ENCODE measurements around the gene FXN.
"Not testable (repeated sequence)": the region's sequence is repeated elsewhere in the genome, so short reads cannot be mapped to it uniquely, and the experiment has no call there.

FXN gene

DNA sequence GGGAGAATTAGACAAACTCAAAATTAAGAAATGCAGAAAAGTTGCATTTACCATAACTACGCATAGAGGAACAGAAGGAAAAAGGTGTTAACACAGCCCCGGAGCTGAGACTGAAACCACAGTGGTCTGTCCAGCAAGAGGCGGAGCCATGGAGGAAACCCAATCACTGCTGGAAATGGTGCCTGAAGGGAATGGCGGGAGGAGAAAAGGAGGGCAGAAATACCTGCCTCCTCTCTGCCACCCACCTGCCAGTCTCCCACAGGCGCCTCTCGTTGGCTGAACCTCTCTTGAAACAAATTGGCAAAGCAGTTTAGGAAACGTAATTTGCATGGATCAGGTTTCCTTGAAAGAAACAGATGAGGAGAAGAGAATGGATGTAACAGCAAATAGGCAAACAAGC lies 11.9 kb upstream of the FXN start:
- no peak for DNase-seq (ENCODE audit: low read depth in 4 of 4, low spot score in 1 of 4)

DNA sequence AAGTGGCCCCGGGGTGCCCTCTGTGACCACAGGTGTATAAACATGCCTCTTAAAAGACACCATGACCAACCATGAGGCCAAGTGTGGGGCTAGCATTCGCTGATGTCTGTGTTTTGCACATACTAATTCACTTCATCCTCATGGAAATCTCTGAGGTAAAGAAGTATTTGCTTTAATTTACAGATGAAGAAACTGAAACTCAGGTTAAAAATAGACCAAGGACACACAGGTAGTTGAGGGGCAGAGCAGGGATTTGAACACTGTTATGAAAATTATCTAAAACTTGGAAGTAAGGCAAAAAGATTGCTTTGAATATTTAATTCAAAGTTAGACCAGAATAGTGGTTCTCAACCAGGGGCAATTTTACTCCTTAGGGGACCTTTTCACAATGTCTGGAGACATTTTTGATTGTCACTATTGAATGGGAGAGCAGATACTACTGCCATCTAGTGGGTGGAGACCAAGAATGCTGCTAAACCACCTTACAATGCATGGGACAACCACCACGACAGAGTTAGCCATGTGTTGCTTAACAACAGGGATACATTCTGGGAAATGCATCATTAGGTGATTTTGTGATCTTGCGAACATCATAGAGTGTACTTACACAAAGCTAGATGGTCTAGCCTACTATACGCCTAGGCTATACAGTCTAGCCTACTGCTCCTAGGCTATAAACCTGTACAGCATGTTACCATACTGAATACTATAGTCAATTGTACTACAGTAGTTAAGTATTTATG lies 8.0 kb upstream of the FXN start:
- DNase-seq (ENCODE audit: low read depth in 4 of 4, low spot score in 1 of 4) = no peak

DNA sequence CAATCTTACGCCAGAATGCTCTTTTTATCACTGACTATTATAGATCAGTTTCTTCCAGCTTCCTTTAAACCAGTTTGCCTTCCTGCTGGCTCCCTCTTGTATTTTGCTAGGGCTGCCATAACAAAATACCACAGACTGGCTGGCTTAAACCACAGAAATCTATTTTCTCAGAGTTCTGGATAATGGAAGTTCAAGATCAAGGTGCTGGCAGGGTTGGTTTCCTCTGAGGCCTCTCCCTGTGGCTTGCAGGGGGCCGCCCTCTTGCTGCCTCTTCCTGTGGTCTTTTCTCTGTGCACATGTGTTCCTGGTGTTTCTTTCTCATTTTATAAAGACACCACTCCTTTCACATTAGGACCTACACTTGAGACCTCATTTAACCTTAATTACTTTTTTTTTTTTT lies 6.8 kb upstream of the FXN start:
- DNase-seq (ENCODE audit: low read depth in 4 of 4, low spot score in 1 of 4) = no peak

DNA sequence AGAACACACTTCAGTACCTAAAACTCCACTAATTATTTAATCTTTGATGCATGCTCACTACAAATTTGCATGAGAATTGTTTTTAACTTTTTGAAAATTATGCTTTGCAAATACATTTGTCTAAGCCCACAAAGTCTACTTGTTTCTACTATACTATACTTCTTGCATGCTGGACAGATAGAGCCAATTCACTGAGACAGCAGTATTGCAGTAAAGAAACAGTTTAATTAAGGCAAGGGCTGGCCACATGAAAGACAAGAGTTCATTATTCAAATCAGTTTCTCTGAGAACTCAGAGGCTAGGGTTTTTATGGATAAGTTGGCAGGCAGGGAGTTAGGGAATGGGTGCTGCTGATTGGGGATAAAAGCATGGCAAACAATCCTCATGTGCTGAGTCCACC lies 6.0 kb upstream of the FXN start:
- DNase-seq (ENCODE audit: low read depth in 4 of 4, low spot score in 1 of 4) = no peak

DNA sequence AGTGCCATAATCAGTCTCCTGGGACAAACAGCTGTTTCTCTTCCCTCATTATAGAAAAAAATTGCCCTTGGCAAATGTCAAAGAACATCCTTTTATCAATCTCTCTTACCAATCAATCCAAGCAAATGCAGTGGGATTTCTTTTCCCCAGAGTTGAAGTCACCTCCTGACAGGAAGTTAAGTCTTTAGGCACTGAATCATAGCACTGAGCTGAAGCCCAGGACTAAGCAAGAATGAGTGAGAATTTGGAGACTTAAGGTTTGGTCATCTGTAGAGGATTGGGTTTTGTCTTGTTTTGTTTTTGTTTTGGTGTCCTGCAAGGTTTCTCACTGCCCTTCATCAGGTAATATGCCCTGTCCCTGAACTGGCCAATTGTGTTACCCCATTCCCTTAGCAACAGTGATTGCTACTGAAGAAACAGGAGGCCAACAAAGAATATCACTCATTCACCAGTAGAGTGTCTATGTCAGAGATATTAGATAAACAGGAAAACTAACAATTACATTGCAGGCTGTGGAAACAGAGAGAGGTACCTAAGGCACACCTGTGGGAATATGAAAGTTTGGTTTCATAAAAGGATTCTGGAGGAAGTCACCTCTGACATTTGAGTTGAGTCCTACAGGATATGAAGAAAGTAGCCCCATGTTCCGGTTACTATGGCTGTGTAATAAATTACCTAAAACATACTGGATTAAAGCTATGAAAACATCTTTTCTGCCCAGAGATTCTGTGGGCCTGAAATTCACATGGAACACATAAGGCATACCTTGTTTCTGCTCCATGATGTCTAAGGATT lies 4.5 kb upstream of the FXN start:
- DNase-seq (ENCODE audit: low read depth in 4 of 4, low spot score in 1 of 4) = no peak

DNA sequence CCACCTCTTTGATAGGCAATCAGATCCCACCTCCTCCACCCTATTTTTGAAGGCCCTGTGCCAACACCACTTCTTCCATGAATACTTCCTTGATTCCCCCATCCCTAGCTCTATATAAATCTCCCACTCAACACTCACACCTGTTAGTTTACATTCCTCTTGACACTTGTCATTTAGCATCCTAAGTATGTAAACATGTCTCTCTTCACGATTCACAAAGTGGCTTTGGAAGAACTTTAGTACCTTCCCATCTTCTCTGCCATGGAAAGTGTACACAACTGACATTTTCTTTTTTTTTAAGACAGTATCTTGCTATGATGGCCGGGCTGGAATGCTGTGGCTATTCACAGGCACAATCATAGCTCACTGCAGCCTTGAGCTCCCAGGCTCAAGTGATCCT lies 1.5 kb upstream of the FXN start:
- DNase-seq (ENCODE audit: low read depth in 4 of 4, low spot score in 1 of 4) = no peak

DNA sequence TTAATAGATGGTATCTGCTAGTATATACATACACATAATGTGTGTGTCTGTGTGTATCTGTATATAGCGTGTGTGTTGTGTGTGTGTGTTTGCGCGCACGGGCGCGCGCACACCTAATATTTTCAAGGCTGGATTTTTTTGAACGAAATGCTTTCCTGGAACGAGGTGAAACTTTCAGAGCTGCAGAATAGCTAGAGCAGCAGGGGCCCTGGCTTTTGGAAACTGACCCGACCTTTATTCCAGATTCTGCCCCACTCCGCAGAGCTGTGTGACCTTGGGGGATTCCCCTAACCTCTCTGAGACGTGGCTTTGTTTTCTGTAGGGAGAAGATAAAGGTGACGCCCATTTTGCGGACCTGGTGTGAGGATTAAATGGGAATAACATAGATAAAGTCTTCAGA lies 757 bp downstream of the FXN start:
- DNase-seq (ENCODE audit: low read depth in 4 of 4, low spot score in 1 of 4) = peak in 1 of 4 experiments; percentile 21

DNA sequence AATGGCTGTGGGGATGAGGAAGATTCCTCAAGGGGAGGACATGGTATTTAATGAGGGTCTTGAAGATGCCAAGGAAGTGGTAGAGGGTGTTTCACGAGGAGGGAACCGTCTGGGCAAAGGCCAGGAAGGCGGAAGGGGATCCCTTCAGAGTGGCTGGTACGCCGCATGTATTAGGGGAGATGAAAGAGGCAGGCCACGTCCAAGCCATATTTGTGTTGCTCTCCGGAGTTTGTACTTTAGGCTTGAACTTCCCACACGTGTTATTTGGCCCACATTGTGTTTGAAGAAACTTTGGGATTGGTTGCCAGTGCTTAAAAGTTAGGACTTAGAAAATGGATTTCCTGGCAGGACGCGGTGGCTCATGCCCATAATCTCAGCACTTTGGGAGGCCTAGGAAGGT lies 1.2 kb downstream of the FXN start:
- DNase-seq (ENCODE audit: low read depth in 4 of 4, low spot score in 1 of 4) = no peak

DNA sequence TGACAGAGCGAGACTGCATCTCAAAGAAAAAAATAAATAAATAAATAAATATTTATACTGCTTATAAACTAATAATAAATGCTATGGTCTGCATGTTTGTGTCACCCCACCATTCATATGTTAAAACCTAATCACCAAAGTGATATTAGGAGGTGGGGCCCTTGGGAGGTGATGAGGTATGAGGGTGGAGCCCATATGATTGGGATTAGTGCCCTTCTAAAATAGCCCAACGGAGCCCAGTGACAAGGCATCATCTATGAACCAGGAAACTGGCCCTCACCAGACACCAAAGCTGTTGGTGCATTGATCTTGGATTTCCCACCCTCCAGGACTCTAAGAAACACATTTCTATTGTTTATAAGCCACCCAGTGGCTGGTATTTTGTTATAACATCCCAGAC lies 5.1 kb downstream of the FXN start:
- DNase-seq (ENCODE audit: low read depth in 4 of 4, low spot score in 1 of 4) = no peak

DNA sequence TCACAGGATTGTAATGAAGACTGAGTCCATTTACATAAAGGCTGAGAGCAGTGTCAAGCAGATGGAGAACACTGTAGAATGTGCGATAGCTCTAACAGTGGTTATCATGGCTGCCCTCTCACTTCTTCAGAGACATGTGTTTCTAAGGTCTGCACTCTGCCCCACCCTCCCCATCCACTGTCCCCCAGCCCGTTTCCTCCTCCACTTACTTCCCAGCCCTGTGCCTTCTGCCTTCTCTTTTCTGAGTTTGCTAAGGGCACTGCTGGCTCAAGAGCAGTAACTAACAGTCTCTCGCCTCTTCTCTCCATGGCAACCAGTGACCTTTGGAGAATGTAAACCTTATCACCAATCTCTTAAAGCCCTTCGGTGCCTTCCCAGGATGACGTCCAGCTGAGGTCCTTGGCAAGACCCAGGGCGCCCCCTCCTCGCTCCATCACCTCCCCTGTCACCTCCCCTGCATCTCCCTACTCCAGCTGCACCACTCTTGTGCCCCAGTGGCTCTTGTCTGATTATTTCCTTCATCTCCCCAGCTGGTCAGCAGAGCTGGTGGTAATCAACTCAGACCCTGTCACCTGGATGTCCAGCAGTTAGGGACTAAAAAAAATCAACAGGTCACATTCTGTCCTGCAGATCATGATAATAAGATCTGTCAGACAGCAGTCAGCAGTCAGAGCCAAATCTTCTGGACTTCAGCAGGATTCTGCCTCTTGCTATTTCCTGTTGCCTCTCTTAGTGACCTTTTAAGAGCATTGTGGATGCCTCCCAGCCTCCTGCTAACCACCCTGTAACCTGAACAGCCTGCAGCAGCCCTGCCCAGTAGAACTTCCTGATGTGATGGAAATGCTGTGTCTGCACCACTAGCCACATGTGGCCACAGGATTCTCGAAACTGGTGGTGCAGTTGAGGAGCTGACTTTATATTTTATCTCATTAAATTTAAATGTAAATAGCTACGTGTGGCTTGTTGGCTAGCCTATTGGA lies 9.0 kb downstream of the FXN start:
- no peak for DNase-seq (ENCODE audit: low read depth in 4 of 4, low spot score in 1 of 4)

DNA sequence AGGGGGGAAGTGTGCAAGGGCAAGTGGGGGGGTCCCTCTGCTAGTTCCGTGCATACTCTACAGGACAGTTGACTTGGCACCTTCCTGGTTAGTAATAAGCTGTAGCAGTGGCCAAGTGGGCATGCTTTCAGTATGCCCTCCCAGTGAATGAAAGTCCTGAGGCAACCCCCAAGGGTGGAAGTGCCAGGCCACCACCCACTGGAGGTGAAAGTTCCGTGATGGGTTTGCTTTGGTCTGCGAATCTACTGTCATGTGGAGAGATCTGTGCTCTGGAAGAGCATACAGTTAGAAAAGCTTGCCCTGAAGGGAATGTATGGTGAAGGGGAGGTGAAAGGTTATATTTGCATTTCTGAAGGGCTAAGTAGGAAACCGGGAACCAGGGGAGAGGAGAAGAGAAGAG lies 10.3 kb downstream of the FXN start:
- no peak for DNase-seq (ENCODE audit: low read depth in 4 of 4, low spot score in 1 of 4)

DNA sequence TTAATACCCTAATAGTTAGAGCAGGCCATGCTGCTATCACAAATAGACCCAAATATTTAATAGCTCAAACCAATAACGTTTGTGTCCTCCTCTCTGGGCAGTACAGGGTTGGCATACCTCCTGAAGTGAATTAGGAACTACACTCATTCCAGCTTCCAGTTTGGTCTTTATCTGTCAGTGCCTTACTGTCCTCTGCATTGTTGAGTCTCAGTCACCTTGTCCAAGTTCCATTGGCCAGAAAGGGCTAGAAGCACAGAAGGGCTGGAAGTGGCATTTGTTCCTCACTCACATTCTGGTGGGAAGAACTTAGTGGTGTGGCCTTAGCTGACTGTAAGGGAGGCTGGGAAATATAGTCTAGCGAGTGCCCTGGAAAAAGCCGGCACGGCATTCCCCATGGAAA lies 11.2 kb downstream of the FXN start:
- DNase-seq (ENCODE audit: low read depth in 4 of 4, low spot score in 1 of 4) = no peak

DNA sequence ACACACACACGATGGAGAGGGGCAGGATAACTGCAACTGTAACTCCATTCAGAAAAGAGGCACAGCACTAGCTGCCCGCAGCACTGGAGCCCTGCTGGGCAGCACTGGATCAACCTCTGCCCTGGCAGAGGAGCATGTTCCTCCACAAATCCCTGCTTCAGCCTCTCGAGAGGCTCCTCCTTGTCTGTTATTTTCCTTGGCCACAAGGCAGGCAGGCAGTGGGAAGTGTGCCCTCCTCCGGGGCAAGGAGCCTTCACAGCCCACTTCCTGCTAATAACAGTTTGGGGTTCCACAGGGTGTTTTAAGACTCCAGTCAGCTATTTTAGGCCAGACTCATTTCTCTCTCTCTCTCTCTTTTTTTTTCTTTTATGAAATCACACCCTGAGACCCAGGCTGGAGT lies 11.8 kb downstream of the FXN start:
- DNase-seq (ENCODE audit: low read depth in 4 of 4, low spot score in 1 of 4) = no peak

DNA sequence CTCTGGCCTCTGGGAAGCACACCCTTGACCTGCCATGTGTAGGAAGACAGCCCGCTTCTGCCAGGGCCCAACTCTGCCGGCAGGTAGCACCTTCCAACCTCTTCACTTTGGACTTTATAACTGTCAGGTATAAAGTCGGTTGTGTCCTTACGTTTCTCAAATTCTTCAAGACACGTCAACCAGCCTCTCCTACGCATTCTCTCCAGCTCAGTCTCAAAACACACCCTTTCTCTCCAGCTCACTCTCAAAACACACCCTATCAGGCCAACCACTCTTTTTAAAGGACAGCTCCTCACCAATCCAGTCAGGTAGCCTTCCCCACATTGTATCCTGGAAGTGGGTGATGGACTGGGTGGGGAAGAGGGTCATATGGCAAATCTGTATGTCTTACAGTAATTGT lies 13.5 kb downstream of the FXN start:
- DNase-seq (ENCODE audit: low read depth in 4 of 4, low spot score in 1 of 4) = no peak

DNA sequence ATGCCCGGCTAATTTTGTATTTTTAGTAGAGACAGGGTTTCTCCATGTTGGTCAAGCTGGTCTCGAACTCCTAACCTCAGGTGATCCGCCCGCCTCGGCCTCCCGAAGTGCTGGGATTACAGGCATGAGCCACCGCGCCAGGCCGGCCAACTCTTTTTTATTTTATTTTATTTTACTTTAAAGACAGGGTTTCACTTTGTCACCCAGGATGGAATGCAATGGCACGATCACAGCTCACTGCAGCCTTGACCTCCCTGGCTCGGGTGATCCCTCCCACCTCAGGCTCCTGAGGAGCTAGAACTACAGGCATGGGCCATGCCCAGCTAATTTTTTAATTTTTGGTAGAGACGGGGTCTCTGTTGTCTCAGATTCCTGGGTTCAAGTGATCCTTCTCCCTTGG lies 15.4 kb downstream of the FXN start:
- DNase-seq (ENCODE audit: low read depth in 4 of 4, low spot score in 1 of 4) = not testable (repeated sequence)

DNA sequence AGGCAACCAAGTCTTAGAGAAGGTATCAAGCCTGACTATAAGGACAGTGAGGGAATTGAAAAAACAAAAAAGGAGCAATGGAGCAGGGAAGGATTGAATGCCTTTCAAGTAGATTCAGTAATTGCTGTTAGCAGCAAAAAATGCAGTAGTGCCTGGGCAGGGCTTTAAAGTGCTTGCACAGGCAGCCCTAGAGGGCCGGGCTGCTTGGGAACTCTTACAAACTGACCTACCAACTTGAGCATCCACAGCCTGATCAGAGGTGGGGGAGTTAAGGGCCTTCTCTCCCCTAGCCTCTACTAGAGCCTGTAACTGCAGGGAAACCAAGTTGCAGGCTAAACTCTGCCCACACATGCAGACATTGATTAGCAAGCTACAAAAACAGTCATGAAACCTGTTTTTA lies 19.4 kb downstream of the FXN start:
- no peak for DNase-seq (ENCODE audit: low read depth in 4 of 4, low spot score in 1 of 4)

DNA sequence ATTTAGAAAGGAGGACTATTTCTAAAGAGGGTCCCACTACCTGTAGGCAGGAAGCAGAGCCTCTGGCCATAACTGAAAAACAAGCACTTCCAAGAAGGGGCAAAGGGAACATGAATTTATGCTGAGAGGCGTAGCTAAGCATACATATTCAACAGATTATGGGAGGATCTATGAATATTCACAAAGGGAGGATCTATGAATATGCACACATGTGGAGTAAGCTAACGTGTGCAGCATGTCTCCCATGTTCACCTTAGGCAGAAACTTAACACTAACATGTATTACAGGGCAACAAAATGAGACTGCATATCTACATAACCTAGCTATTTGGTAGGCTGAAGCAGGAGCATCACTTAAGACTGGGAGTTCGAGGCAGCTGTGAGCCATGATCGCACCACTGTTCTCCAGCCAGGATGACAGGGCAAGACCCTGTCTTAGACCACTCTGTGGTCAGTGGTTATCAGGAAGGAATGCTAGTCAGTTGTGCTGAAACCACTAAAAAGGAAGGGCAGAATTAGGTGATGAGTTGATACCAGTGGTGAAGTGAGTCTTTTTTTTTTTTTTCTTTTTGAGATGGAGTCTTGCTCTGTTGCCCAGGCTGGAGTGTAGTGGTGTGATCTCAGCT lies 20.8 kb downstream of the FXN start:
- no peak for DNase-seq (ENCODE audit: low read depth in 4 of 4, low spot score in 1 of 4)

DNA sequence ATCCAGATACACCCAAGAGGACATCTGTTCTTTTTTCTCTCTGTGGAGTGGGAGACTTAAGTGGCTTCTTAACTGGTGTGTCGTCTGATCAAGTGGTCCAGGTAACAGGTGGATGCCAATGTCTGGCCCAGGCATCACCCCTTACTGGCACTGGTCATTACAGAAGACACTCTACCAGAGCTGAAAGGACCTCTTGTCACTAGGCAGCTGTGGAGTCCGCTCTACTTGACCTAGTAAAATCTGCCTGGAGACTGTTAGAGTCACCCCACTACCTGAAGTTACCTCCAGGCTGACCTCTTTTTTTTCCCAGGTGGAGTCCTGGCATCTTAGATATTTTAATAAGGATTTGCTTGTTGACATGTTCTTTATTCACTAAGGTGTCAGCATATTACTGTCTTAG lies 22.5 kb downstream of the FXN start:
- DNase-seq (ENCODE audit: low read depth in 4 of 4, low spot score in 1 of 4) = no peak

DNA sequence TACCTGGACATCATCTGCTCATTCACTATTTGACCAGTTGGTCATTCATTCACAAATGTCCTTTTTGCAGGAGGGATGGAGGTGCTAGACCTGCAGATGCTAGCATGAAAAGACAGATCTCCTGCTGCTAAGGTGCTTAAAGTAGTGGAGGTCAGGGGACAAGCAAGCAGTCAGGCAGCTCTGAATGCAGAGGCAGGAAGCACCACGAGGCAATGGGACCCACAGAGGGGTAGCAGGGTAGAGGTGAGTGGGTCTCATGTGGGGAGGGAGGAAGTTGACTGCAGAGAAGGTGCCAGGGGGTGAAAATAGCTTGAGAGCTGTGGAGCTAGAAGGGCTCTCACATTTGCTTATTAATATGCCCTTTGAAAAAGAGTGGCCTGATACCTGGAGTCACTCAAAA lies 25.2 kb downstream of the FXN start:
- DNase-seq (ENCODE audit: low read depth in 4 of 4, low spot score in 1 of 4) = no peak

DNA sequence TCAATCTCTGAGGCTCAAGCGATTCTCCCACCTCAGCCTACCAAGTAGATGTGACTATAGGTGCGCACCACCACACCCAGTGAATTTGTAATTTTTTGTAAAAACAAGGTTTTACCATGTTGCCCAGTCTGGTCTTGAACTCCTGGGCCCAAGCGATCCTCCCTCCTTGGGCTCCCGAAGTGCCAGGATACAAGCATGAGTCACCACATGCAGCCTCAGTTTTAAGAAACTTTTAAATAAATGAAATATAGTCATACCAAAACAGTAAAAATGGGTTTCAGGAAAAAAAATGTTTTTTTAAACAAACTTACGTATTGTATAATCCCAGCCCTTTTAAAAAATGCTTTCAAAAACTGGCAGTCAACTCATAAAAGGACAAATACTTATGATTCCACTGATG lies 26.6 kb downstream of the FXN start:
- no peak for DNase-seq (ENCODE audit: low read depth in 4 of 4, low spot score in 1 of 4)

DNA sequence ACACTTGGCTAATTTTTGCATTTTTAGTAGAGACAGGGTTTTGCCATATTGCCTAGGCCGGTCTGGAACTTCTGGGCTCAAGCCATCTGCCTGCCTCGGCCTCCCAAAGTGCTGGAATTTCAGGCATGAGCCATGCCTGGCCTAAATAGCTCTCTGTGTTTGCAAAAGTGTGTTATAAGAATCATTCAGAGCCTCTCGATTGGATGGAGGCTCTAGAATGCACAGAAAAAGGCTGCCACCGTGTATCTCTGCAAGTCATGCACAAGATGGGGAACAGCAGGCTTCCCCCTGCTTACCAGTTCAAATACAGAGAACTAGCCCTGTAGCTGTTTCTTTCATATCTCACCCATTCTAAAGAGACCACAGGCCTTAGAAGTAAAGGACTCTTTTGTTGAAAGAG lies 28.3 kb downstream of the FXN start:
- DNase-seq (ENCODE audit: low read depth in 4 of 4, low spot score in 1 of 4) = no peak
